ENCODE measurements around the gene PHLDB2.

PHLDB2 gene

DNA sequence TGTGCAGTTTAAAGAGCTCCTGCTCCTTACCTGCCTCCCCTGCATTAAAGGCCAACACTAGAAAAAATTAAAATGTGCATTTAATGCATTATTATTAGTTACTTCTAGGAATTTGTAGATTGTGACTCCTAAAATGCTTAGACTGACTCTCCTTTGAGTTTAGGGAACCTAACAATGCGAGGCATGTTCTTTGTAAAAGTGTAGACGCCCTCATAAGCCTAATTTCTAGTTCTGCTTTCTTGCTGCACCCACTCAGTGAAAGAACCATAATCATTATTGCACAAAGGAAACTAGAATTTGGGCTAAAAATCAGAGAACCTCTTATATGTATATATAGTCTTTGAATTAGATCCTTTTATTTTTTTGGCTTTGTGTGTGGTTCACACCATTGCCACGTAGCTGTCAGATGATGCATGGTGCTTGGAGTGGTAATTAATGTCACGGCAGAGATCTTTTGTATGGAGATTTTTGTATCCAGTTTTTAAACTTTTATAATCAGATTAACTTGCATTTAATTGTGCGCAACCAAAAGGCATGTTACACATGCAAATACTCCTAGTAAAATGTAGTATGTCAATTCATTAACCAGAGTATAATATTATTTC lies 120.5 kb downstream of the PHLDB2 start:
- no peak for DNase-seq (ENCODE audit: low read depth, low spot score)
- TF ChIP-seq, protein P1, sequence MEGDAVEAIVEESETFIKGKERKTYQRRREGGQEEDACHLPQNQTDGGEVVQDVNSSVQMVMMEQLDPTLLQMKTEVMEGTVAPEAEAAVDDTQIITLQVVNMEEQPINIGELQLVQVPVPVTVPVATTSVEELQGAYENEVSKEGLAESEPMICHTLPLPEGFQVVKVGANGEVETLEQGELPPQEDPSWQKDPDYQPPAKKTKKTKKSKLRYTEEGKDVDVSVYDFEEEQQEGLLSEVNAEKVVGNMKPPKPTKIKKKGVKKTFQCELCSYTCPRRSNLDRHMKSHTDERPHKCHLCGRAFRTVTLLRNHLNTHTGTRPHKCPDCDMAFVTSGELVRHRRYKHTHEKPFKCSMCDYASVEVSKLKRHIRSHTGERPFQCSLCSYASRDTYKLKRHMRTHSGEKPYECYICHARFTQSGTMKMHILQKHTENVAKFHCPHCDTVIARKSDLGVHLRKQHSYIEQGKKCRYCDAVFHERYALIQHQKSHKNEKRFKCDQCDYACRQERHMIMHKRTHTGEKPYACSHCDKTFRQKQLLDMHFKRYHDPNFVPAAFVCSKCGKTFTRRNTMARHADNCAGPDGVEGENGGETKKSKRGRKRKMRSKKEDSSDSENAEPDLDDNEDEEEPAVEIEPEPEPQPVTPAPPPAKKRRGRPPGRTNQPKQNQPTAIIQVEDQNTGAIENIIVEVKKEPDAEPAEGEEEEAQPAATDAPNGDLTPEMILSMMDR (IDR thresholded peaks at IDR 0.05; ENCODE audit: insufficient read depth, low read length, missing control alignments) = no peak
- ChIA-PET CTCF (interaction anchor here (1.0 to 4.8 kb wide), 13 partner anchors 9 to 263 kb away, joined by 3 to 55 read pairs (median 6); no protein-coding TSS in a partner anchor), POLR2A (interaction anchor here (1.0 to 1.4 kb wide), 3 partner anchors 15 to 119 kb away, joined by 3 to 6 read pairs (median 3); no protein-coding TSS in a partner anchor)
- peak overlapping the region; percentile 89 for H3K4me3 ChIP-seq (ENCODE audit: low read depth, low read length)

DNA sequence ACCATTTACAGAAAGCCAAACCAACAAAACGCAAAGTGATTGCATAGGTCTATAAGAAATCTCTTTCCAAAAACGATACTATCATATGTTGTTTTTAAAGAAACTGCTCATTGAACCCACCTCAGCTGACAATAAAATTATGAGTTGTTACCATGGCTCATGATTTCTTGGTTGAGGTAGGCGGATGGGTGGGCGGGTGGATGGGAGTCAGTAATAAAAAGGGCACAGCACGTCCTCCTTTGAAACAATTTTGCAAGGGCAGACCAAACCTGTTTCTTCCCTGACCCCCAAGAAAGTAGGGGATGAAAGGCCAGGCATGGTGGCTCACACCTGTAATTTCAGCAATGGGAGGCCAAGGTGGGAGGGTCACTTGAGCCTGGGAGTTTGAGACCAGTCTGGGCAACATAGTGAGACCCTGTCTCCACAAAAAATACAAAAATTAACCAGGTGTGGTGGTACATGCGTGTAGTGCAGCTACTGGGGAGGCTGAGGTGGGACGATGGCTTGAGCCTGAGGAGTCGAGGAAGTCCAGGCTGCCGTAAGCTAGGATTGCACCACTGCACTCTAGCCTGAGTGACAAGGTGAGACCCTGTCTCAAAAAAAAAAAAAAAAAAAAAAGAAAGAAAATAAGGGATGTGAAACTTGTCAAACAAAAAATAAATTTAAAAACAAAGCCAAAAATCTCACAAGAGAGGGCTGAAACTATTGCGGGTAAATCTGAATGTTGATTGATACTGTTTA lies 121.8 kb downstream of the PHLDB2 start:
- ChIA-PET CTCF (interaction anchor here (0.6 to 4.8 kb wide), 12 partner anchors 8 to 265 kb away, joined by 3 to 55 read pairs (median 8); no protein-coding TSS in a partner anchor), POLR2A (no interaction called here)
- H3K4me3 ChIP-seq (ENCODE audit: low read depth, low read length) = no peak overlapping the region; the same call in 1 of the 2 replicates
- DNase-seq (ENCODE audit: low read depth, low spot score) = no peak
- TF ChIP-seq, protein P1 (IDR thresholded peaks at IDR 0.05; ENCODE audit: insufficient read depth, low read length, missing control alignments) = no peak

DNA sequence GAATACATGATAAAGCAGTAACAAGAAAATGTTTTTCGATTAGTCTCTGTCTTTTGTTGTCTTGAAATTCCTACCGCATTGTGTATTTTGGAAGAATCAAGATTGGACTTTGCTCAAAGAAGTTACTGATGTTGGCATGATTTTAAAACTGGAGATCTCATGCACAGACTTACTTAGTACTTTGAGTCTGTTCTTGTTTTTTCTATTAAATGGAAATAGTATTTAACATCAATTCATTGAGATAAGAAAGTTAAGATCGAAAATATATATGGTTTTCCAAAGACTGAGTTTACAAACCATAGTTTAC lies 122.3 kb downstream of the PHLDB2 start:
- H3K4me3 ChIP-seq (ENCODE audit: low read depth, low read length) = no peak overlapping the region
- TF ChIP-seq, protein P1 (IDR thresholded peaks at IDR 0.05; ENCODE audit: insufficient read depth, low read length, missing control alignments) = no peak
- ChIA-PET CTCF (interaction anchor here (0.6 to 2.6 kb wide), 8 partner anchors 10 to 266 kb away, joined by 3 to 12 read pairs (median 6); no protein-coding TSS in a partner anchor), POLR2A (no interaction called here)
- DNase-seq (ENCODE audit: low read depth, low spot score) = no peak

DNA sequence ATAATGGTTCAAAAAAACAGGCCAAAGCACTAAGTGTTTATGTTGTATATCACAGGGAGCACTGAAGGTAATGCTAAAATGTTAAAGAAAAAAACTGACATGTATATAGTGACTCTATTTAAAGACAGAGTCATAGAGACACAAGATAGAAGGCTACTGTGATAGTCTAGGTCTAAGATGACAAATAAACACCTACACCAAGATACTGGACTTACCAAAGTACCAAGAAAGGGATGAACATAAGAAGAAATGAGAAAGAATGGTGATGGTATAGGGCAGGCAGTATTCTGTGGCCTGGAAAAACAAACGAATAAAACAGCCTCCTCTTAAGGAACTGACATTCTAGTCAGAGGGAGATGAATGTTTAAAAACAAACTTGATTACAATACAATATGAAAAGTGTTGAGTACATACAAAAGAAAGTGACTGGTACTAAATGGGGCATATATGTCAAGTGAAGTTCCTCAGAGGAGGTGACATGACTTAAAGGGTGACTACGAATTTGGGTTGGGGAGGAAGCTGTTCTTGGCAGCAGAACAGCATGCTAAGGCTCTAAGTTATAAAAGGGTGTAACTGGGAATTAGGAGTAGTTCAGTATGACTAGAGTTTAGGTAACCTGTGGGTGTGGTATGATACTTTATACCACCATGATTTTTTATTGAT lies 125.7 kb downstream of the PHLDB2 start:
- TF ChIP-seq, protein P1 (IDR thresholded peaks at IDR 0.05; ENCODE audit: insufficient read depth, low read length, missing control alignments) = no peak
- H3K4me3 ChIP-seq (ENCODE audit: low read depth, low read length) = no peak overlapping the region
- no peak for DNase-seq (ENCODE audit: low read depth, low spot score)
- ChIA-PET CTCF (interaction anchor here (1.0 to 9.1 kb wide), 3 partner anchors 16 to 267 kb away, joined by 3 to 219 read pairs (median 125); partner anchors contain the start of gene TAGLN3), POLR2A (no interaction called here)

DNA sequence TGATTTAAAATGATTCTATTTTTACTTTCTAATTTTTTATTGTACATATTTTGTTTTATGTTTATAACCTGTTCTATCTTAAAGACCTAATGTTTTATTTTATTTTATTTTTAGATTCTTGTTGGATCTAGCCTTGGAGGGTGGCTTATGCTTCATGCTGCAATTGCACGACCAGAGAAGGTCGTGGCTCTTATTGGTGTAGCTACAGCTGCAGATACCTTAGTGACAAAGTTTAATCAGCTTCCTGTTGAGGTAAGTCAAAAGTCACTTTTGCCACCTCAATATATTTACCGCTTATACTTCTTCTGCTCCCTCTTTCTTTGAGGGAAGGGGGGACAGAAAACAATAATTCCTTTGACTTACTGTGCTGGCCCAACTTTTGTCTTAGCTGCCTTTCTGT lies 127.7 kb downstream of the PHLDB2 start:
- DNase-seq (ENCODE audit: low read depth, low spot score) = no peak
- ChIA-PET POLR2A (no interaction called here), CTCF (interaction anchor here (0.8 to 9.1 kb wide), 8 partner anchors 14 to 269 kb away, joined by 3 to 219 read pairs (median 30); partner anchors contain the start of gene TAGLN3)
- no peak overlapping the region for H3K4me3 ChIP-seq (ENCODE audit: low read depth, low read length)
- TF ChIP-seq, protein P1 (IDR thresholded peaks at IDR 0.05; ENCODE audit: insufficient read depth, low read length, missing control alignments) = no peak

Data from AG04449 (cell line).